Mesothelial cell of epicardium (in vitro differentiated cells): ENCODE results near the gene SCTR. TPM values are rescaled to one million over a fixed set of nuclear protein-coding genes. Genes with fewer than 3 reads are reported as not detected.

Source experiments
- DNase-seq, 2 experiments: peaks; one replicate each; pipeline ENCODE4 v3.0.0; 2021; ENCODE audit warnings: low spot score in 2 of 2; ENCODE audit not compliant: unreplicated experiment in 2 of 2
- H3K27ac Mint-ChIP-seq: 2 replicates; pipeline ENCODE4 v1.8.0; 2021; ENCODE audit warnings: mixed read lengths
- H3K27me3 Mint-ChIP-seq: 2 replicates; pipeline ENCODE4 v1.8.0; 2021; ENCODE audit warnings: low read depth, mixed read lengths
- H3K36me3 Mint-ChIP-seq: 2 replicates; pipeline ENCODE4 v1.8.0; 2021; ENCODE audit warnings: mixed read lengths
- H3K4me1 Mint-ChIP-seq: 2 replicates; pipeline ENCODE4 v1.8.0; 2021; ENCODE audit warnings: mixed read lengths
- H3K4me3 Mint-ChIP-seq: 2 replicates; pipeline ENCODE4 v1.8.0; 2021; ENCODE audit warnings: mild to moderate bottlenecking, moderate library complexity, mixed read lengths
- H3K9me3 Mint-ChIP-seq: 2 replicates; pipeline ENCODE4 v1.8.0; 2021; ENCODE audit warnings: mixed read lengths
- total RNA-seq: library from RNA; stranded (reverse); gene quantifications from 3 replicates; pipeline ENCODE4 v1.2.1, GENCODE V29; 2021
- TF ChIP-seq, protein P1 (sequence below): fragments of 200-600 bp; sonication (generic); IDR thresholded peaks from one replicate; pipeline ENCODE4 v1.5.0; 2021; ENCODE audit warnings: antibody characterized with exemption; ENCODE audit not compliant: unreplicated experiment

Gene SCTR
- total RNA-seq, 1 donor from 2014 or later = 1.3 TPM

DNA sequence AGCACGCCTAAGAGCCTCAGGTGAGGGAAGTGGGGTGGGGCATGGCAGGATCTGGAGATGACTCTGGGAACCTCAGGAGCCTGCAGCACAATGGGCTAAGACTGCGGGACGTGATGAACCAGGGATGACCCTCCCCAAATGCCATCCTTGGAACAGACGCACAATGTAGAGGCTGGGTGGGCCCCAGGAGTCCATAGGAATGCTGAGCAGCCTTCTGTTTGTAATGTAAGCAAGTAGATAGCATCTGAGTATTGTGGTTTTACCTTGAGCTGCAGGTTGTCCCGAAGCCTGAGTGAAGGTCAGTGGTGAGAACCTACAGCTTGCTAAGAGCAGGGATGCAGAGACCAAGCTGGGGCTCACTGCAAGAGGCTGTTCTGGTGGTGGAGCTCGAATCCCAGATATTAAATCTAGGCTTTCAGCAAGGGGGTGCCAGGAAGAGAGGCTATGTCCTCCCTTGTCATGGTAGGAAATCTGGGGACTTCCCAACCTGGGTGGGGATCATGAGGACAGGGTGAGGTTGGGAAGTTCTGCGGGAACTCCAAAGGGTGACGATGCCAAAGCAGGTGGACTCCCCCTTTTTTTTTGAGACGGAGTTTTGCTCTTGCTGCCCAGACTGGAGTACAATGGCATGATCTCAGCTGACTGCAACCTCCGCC, 5.8 kb downstream of the SCTR start:
- no peaks in the 10 kb centered on the region for H3K36me3 Mint-ChIP-seq
- TF ChIP-seq, protein P1, sequence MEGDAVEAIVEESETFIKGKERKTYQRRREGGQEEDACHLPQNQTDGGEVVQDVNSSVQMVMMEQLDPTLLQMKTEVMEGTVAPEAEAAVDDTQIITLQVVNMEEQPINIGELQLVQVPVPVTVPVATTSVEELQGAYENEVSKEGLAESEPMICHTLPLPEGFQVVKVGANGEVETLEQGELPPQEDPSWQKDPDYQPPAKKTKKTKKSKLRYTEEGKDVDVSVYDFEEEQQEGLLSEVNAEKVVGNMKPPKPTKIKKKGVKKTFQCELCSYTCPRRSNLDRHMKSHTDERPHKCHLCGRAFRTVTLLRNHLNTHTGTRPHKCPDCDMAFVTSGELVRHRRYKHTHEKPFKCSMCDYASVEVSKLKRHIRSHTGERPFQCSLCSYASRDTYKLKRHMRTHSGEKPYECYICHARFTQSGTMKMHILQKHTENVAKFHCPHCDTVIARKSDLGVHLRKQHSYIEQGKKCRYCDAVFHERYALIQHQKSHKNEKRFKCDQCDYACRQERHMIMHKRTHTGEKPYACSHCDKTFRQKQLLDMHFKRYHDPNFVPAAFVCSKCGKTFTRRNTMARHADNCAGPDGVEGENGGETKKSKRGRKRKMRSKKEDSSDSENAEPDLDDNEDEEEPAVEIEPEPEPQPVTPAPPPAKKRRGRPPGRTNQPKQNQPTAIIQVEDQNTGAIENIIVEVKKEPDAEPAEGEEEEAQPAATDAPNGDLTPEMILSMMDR = no peak
- DNase-seq = no peak
- no peak overlapping the region for H3K27ac Mint-ChIP-seq
- H3K4me3 Mint-ChIP-seq = no peak overlapping the region
- peaks cover 6% of the 10 kb centered on the region for H3K4me1 Mint-ChIP-seq
- peaks cover 9% of the 10 kb centered on the region for H3K9me3 Mint-ChIP-seq
- peaks cover 58% of the 10 kb centered on the region for H3K27me3 Mint-ChIP-seq

DNA sequence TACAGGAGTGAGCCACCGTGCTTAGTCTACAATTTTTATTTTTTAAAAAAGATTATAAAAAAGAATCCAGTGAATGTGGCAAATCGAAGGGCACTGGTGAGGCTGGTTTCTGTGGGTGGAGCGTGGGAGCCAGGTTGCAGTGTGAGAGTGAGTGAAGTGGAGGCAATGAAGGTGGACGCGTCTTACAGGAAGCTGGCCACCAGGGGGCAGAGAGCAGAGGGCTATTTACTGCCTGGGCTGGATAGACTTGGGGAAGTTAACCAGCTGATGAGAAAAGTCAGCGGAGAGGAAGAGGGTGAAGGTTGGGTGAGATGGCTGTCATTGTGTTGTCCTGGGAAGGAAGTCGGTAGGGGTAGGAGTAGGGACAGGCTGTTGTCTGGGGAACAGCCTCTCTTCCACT, 6.8 kb downstream of the SCTR start:
- H3K36me3 Mint-ChIP-seq = no peaks in the 10 kb centered on the region
- DNase-seq = peak in 1 of 2 experiments; percentile 57

DNA sequence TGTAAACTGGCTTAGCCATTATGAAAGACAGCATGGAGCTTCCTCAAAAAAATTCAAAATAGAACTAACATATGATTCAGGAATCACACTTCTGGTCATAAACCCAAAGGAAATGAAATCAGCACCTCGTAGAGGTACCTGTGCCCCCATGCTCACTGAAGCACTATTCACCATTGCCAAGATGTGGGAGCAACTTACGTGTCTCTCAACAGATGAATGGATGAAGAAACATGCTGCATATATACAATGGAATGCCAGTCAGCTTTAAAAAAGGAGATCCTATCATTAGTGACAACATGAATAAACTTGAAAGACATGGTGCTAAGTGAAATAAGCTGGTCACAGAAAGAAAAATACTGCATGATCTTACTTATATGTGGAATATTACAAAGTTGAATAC, 8.2 kb downstream of the SCTR start:
- peaks cover 9% of the 10 kb centered on the region for H3K9me3 Mint-ChIP-seq
- no peaks in the 10 kb centered on the region for H3K36me3 Mint-ChIP-seq
- TF ChIP-seq, protein P1 = no peak
- H3K27me3 Mint-ChIP-seq = peaks cover 42% of the 10 kb centered on the region
- H3K4me3 Mint-ChIP-seq = no peak overlapping the region
- no peaks in the 10 kb centered on the region for H3K4me1 Mint-ChIP-seq
- DNase-seq = no peak
- no peak overlapping the region for H3K27ac Mint-ChIP-seq

More for the DNA sequence above, 6.8 kb downstream of the SCTR start:
- Mint-ChIP-seq H3K4me3 (no peak overlapping the region), H3K27ac (no peak overlapping the region), H3K27me3 (peaks cover 51% of the 10 kb centered on the region), H3K9me3 (peaks cover 9% of the 10 kb centered on the region), H3K4me1 (no peaks in the 10 kb centered on the region)
- TF ChIP-seq, protein P1 = peak; percentile 61

DNA sequence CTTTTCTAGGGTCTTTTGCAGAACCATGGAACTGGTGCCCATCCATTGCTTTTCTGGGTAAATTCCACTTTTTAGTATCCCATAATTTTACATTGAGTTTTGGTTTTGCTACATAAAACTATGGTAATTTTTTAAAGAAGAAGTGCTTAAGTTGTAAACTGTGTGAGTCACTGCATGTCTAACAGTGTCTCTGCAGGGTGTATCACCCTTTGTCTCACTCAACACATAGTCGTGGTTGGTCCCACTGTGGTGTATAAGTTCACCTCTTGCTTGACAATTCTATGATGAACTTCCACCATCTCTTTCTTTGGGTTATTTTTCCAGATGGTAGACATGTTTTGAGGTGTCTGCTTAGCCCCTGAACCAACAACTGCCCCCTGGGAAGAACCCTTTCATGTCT, 10.5 kb downstream of the SCTR start:
- TF ChIP-seq, protein P1 = no peak
- DNase-seq = no peak
- Mint-ChIP-seq H3K27ac (no peak overlapping the region), H3K4me3 (no peak overlapping the region), H3K27me3 (peaks cover 38% of the 10 kb centered on the region), H3K9me3 (peaks cover 9% of the 10 kb centered on the region), H3K4me1 (no peaks in the 10 kb centered on the region), H3K36me3 (no peaks in the 10 kb centered on the region)

DNA sequence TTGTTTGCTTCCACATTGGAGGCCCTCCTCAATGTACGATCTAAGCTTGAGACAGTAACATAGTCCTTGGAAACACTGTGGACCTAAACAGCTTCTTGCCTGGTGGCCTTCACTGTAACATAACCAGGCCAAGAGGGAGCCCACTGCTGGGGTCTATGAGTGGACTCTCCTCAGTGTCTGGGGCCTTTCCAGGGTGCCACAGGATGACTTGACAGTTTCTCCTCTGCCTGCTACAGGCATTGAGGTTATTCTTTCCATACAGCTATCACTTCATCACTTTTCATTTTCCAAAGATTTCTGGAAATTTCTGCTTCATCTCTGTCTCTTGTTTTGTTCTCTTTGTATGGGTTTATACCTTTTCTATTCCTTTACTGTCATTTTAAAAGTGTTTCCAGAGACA, 11.3 kb downstream of the SCTR start:
- H3K27ac Mint-ChIP-seq = no peak overlapping the region
- H3K9me3 Mint-ChIP-seq = peaks cover 6% of the 10 kb centered on the region
- TF ChIP-seq, protein P1 = no peak
- no peak for DNase-seq
- H3K27me3 Mint-ChIP-seq = peaks cover 31% of the 10 kb centered on the region
- no peaks in the 10 kb centered on the region for H3K4me1 Mint-ChIP-seq
- H3K36me3 Mint-ChIP-seq = no peaks in the 10 kb centered on the region
- H3K4me3 Mint-ChIP-seq = no peak overlapping the region

DNA sequence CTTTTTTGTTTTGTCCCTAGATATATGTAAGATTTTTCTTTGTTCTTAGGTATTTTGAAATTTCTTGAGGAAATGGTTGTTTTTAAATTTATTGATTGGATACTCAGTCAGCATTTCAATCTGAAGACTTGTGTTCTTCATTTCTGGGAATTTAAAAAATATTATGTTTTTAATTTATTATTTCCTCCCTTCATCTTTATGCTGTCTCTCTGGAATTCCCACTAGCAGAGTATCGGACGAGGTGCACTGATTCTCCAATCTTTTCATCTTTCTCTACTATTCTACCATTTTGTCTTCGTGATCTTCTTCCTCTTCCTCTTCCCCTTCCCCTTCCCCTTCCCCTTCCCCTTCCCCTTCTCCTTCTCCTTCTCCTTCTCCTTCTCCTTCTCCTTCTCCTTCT, 12.3 kb downstream of the SCTR start:
- H3K27ac Mint-ChIP-seq = no peak overlapping the region
- H3K4me1 Mint-ChIP-seq = no peaks in the 10 kb centered on the region
- peaks cover 28% of the 10 kb centered on the region for H3K27me3 Mint-ChIP-seq

More for the DNA sequence above, 12.3 kb downstream of the SCTR start:
- Mint-ChIP-seq H3K36me3 (no peaks in the 10 kb centered on the region), H3K9me3 (peaks cover 4% of the 10 kb centered on the region), H3K4me3 (no peak overlapping the region)
- TF ChIP-seq, protein P1 = no peak
- no peak for DNase-seq
